GM06990 (cell line): ENCODE results near the gene CEACAM16.
A peak's percentile ranks its signal among the peaks of the same experiment; 100 is the strongest.
"Not testable (repeated sequence)": the region's sequence is repeated elsewhere in the genome, so short reads cannot be mapped to it uniquely, and the experiment has no call there.

Source experiments
- DNase-seq: peaks from one replicate; pipeline ENCODE4 v3.0.0-alpha.2; 2011; ENCODE audit not compliant: insufficient read length; ENCODE audit errors: extremely low read depth
- H3K27me3 ChIP-seq: replicated peaks from 2 replicates; pipeline ENCODE4 v1.6.0; 2011; ENCODE audit warnings: low read length; ENCODE audit not compliant: control insufficient read depth, insufficient read depth
- H3K36me3 ChIP-seq: 2 replicates; pipeline ENCODE4 v1.5.1; 2011; ENCODE audit warnings: low read length; ENCODE audit not compliant: control insufficient read depth, insufficient read depth
- H3K4me3 ChIP-seq: replicated peaks from 2 replicates; pipeline ENCODE4 v1.5.1; 2011; ENCODE audit warnings: low read depth, mild to moderate bottlenecking, control low read depth, low read length
- TF ChIP-seq, protein P1 (sequence below): IDR thresholded peaks from 2 replicates; pipeline ENCODE4 v1.5.1; 2011; ENCODE audit warnings: low read length, control low read depth, mild to moderate bottlenecking, inconsistent platforms; ENCODE audit not compliant: insufficient read depth, poor library complexity, severe bottlenecking

Gene CEACAM16

DNA sequence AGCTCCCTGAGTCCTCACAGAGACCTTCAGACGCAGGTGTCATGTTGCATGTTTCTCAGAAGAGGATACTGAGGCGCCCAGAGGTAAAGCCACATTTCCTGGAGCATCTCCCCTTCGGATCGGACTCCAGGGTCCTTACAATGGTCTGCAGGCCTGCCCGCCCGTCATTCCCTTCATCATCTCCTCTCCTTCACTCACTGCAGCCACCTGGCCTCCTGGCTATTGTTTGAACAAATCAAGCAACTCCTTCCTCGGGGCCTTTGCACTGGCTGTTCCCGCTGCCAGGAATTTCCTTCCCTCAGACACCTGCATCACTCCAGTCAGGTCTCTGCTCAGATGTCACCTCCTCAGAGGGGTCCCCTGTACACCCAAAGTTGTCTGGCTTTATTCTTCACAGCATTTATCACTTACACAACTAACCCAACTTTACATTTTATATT is 20.3 kb downstream of the CEACAM16 start:
- DNase-seq, result no peak
- no peaks in the 10 kb centered on the region for H3K27me3 ChIP-seq
- no peak overlapping the region for H3K4me3 ChIP-seq
- no peaks in the 10 kb centered on the region for H3K36me3 ChIP-seq
- TF ChIP-seq, protein P1, sequence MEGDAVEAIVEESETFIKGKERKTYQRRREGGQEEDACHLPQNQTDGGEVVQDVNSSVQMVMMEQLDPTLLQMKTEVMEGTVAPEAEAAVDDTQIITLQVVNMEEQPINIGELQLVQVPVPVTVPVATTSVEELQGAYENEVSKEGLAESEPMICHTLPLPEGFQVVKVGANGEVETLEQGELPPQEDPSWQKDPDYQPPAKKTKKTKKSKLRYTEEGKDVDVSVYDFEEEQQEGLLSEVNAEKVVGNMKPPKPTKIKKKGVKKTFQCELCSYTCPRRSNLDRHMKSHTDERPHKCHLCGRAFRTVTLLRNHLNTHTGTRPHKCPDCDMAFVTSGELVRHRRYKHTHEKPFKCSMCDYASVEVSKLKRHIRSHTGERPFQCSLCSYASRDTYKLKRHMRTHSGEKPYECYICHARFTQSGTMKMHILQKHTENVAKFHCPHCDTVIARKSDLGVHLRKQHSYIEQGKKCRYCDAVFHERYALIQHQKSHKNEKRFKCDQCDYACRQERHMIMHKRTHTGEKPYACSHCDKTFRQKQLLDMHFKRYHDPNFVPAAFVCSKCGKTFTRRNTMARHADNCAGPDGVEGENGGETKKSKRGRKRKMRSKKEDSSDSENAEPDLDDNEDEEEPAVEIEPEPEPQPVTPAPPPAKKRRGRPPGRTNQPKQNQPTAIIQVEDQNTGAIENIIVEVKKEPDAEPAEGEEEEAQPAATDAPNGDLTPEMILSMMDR, result no peak

DNA sequence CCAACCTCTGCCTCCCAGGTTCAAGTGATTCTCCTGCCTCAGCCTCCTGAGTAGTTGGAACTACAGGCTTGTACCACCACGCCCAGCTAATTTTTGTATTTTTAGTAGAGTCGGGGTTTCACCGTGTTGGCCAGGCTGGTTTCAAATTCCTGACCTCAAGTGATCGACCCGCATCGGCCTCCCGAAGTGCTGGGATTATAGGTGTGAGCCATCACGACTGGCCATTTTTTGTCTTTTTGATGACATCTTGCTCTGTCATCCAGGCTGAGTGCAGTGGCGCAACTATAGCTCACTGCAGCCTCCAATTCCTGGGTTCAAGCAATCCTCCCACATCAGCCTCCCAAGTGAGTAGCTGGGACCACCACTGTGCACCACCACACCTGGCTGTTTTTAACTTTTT is 21.4 kb downstream of the CEACAM16 start:
- H3K4me3 ChIP-seq, H3K36me3 ChIP-seq, DNase-seq, H3K27me3 ChIP-seq: not testable (repeated sequence)

DNA sequence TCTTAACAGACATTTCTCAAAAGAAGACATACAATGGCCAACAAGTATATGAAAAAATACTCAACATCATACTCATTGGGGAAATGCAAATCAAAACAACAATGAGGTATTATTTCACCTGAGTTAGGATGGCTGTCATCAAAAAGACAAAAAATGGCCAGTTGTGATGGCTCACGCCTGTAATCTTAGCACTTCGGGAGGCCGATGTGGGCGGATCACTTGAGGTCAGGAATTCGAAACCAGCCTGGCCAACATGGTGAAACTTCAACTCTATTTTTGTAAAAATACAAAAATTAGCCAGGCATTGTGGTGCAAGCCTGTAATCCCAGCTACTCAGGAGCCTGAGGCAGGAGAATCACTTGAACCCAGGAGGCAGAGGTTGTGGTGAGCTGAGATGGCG is 22.0 kb downstream of the CEACAM16 start:
- no peak for DNase-seq
- Histone ChIP-seq H3K27me3 (no peaks in the 10 kb centered on the region), H3K4me3 (no peak overlapping the region), H3K36me3 (no peaks in the 10 kb centered on the region)
- TF ChIP-seq, protein P1, result no peak

DNA sequence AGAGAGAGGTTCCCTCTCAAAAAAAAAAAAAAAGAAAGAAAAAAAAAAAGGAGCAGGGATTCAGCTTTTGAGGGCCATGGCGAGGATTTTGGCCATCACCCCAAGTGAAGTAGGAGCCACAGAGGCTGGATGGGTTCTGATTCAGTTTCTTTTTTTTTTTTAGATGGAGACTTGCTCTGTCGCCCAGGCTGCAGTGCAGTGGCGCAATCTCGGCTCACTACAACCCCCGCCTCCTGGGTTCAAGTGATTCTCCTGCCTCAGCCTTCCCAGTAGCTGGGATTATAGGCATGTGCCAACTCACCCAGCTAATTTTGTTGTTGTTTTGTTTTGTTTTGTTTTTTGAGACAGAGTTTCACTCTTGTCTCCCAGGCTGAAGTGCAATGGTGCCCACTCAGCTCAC is 22.4 kb downstream of the CEACAM16 start:
- H3K36me3 ChIP-seq, DNase-seq, H3K4me3 ChIP-seq, H3K27me3 ChIP-seq: not testable (repeated sequence)

DNA sequence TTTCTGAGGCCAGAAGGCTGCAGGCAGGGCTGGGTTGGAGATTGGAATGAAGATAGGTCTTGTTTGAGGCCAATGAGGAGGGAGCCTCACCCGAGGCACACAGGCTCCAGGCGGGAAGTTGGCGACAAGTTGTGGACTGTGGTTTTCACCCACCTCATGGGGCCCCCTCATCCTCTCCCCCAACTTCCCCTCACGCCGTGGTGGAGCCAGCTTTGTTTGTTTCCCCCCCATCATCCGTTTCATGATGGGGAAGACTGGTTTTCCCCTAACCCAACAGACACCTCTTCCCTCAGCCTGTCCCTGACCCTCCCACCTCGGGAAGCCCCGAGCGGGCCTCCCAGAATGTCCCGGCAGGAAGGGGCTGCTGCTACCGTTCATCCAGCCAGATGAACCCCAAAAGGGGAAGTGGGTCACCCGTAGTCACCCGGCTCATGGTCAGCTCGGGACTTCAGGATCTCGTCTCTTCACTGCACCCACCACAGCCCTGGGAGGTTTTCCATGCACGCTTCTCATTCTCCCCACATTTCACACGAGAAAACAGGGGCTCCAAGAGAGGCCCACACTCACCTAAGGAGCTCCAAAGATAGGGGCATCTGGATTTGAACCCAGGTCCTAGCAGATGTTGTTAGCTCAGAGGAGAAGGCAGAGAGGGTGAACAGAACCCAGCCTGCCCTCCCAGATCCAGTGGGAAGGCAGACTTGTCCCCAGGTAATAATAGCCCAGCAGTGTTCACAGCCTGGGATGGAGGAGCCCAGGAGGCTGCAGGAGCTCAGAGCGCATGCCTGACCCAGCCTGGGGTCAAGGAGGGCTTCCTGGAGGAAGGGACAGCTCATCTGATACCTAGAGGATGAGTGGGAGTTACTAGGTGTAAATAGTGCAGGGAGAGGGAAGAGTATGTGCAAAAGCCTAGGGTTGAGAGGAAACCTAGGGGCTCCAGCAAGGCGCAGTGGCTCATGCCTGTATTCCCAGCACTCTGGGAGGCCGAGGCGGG is 23.5 kb downstream of the CEACAM16 start:
- peak; percentile 78 for DNase-seq
- no peaks in the 10 kb centered on the region for H3K27me3 ChIP-seq
- no peaks in the 10 kb centered on the region for H3K36me3 ChIP-seq
- TF ChIP-seq, protein P1, result no peak
- no peak overlapping the region for H3K4me3 ChIP-seq

DNA sequence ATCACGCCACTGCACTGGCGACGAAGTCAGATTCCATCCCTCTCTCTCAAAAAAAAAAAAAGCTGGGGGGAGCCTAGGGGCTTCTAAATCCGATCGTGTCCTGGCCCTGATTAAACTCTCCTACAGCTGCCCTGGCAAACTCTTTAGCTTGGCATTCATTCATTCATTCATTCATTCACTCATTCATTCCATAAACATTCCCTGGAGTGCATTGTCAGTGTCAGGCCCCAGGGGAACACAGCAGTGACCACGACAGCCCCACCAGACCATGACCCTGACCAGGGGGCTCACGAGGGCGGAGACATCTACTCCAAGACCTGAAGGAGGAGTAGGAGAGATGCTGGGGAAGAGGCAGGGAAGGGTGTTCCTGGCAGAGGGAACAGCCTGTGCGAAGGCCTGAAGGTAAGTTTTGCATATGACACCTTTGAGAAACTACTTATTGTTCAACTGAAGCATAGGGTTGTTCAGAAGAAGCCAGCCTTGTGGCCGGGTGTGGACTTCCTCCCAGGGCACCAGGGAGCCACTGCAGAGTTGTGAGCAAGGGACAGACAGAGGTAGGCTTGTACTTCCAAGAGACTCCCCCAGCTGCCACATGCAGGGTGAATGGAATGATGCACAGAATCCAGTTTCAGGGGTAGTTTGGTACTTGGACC is 24.5 kb downstream of the CEACAM16 start:
- Histone ChIP-seq H3K4me3 (no peak overlapping the region), H3K27me3 (no peaks in the 10 kb centered on the region), H3K36me3 (no peaks in the 10 kb centered on the region)
- no peak for DNase-seq
- TF ChIP-seq, protein P1, result no peak
